Nephron progenitor cell (in vitro differentiated cells): ENCODE measurements around the gene GBX2.

ENCODE experiments used
- DNase-seq: peaks from one replicate; pipeline ENCODE4 v3.0.0; 2021
- H3K27ac Mint-ChIP-seq: 2 replicates; pipeline ENCODE4 v1.8.0; 2021; ENCODE audit warnings: mild to moderate bottlenecking, moderate library complexity, mixed read lengths
- H3K27me3 Mint-ChIP-seq: 2 replicates; pipeline ENCODE4 v1.8.0; 2021; ENCODE audit warnings: mild to moderate bottlenecking, low read depth, mixed read lengths; ENCODE audit not compliant: poor library complexity
- H3K36me3 Mint-ChIP-seq: 2 replicates; pipeline ENCODE4 v1.8.0; 2021; ENCODE audit warnings: low read depth, mixed read lengths
- H3K4me1 Mint-ChIP-seq: 2 replicates; pipeline ENCODE4 v1.8.0; 2021; ENCODE audit warnings: mixed read lengths
- H3K4me3 Mint-ChIP-seq: 2 replicates; pipeline ENCODE4 v1.8.0; 2021; ENCODE audit warnings: mild to moderate bottlenecking, moderate library complexity, mixed read lengths
- H3K9me3 Mint-ChIP-seq: 2 replicates; pipeline ENCODE4 v1.8.0; 2021; ENCODE audit warnings: mild to moderate bottlenecking, moderate library complexity, mixed read lengths
- TF ChIP-seq, protein P1 (sequence below): fragments of 200-600 bp; sonication (generic); IDR thresholded peaks from 2 replicates; pipeline ENCODE4 v1.5.0; 2021; ENCODE audit warnings: antibody characterized with exemption

The GBX2 gene

DNA sequence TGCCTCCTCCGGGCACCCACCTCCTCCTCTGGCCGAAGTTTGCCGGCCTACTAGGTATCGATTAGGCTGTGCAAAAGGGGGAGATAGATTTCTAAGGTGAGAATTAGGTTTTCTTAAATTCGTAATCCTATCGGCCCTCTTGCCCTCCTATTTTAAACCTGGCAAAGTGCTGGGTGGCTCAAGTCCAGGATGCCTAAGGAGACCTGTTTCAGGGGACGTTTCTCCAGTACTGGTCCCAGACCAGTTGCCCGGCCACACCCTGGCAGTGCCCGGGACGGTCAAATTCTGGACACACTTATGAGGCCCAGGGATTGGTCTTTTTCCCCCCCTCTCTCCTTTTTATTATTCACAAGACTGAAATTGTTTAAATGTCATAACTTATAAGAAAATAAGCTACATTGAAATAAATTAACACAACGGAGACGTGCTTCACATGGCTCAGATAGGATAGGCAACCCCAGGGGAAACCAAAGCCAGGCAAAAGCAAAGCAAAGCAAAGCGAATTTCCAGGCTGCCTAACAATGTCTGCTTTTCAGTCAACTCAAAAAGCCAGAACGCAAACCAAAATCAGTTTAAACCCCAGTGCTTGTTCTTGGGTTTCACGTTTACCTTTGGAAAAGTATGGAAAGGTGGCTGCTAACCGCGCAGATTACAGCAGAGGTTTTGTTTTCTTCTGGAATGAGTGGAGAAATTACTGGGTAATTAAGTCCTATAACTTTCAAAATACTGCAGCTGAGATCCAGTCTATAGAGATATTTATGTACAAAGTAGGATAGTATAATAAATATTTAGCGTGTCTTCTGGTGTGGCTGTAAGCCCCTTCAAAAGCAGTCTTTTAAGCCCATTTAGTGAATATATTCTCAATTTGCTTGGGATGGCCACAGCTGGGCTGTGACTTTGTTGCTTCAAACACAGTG lies 3.0 kb downstream of the GBX2 start:
- Mint-ChIP-seq H3K4me1 (peaks cover 66% of the 10 kb centered on the region), H3K9me3 (no peaks in the 10 kb centered on the region), H3K4me3 (peak overlapping the region; percentile 82), H3K36me3 (no peaks in the 10 kb centered on the region), H3K27ac (peak overlapping the region; percentile 33), H3K27me3 (peaks cover 54% of the 10 kb centered on the region)
- DNase-seq = no peak
- TF ChIP-seq, protein P1, sequence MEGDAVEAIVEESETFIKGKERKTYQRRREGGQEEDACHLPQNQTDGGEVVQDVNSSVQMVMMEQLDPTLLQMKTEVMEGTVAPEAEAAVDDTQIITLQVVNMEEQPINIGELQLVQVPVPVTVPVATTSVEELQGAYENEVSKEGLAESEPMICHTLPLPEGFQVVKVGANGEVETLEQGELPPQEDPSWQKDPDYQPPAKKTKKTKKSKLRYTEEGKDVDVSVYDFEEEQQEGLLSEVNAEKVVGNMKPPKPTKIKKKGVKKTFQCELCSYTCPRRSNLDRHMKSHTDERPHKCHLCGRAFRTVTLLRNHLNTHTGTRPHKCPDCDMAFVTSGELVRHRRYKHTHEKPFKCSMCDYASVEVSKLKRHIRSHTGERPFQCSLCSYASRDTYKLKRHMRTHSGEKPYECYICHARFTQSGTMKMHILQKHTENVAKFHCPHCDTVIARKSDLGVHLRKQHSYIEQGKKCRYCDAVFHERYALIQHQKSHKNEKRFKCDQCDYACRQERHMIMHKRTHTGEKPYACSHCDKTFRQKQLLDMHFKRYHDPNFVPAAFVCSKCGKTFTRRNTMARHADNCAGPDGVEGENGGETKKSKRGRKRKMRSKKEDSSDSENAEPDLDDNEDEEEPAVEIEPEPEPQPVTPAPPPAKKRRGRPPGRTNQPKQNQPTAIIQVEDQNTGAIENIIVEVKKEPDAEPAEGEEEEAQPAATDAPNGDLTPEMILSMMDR = no peak

DNA sequence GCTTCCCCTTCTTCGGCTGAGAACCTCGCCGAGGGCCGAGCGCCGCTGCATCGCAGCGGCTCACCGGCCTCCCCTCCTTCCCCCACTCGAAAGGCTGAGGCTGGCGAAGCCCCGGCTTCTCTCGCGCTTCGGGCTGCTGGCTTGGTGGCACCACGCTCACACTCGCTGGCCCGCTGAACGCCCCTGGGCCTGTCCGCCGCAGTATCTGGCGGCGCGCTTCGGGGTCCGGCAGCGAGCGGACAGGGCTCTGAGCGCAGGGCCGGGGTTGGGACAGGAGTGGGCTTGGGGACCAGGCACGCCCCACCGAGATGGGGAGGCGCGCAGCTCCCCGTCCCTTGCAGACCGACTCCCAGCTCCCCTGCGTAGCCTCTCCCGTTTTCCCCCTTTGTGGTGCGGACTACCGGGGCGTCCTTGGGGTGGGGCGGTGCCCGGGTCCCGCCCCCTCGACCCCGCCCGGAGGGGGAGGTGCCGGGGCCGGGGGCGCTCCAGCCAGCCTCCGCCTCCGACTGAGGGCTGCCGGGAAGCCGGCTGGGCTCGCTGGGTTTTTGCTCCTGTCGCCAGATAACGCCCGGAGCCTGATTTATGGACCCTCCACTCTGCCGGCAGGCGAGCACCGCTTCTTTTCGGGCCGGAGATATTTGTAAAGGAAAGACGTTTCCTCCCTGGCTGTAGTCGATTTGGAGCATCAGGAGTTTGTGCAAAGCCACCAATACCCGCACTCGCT lies 3.8 kb downstream of the GBX2 start:
- TF ChIP-seq, protein P1 = no peak
- Mint-ChIP-seq H3K4me1 (peaks cover 59% of the 10 kb centered on the region), H3K4me3 (peak overlapping the region; percentile 82), H3K9me3 (no peaks in the 10 kb centered on the region), H3K27ac (peak overlapping the region; percentile 33), H3K36me3 (no peaks in the 10 kb centered on the region), H3K27me3 (peaks cover 53% of the 10 kb centered on the region)
- DNase-seq = peak; percentile 78

DNA sequence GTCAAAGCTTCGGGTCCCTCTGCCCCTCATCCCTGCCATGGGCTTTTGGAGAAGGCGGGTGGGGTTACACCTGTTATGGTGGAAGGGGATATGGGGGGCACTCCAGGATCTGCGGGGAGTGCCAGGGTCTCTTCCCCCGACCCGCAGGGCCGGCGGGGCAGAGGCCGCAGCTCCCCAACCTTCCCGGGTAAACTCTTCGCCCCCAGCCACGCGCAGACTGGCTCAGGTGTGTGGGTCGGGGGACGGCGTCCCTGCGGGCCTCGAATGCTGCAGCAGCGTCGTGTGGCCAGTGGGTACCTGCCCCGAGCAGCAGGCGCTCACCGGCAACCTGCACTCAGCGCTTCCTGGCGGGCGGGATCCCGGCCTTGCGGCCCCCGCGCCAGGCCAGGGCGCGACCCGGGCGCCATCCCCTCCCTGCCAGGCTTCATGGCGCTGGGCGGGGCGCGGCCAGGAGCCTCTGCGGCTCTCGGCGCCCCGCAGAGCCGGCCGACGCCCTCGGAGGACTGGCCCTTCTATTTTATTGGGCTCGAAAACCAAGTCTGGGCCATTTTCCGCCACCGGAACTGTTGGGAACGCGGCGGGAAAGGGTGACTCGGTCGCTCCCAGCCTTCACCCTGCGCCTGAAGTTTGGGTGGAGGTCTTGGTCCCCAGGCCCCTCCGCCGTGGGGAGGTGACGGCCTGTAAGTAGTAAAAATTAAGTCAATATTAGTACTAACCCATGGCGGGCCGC lies 4.5 kb downstream of the GBX2 start:
- H3K9me3 Mint-ChIP-seq = no peaks in the 10 kb centered on the region
- peaks cover 53% of the 10 kb centered on the region for H3K27me3 Mint-ChIP-seq
- TF ChIP-seq, protein P1 = no peak
- DNase-seq = no peak
- peak overlapping the region; percentile 82 for H3K4me3 Mint-ChIP-seq
- H3K36me3 Mint-ChIP-seq = no peaks in the 10 kb centered on the region
- H3K27ac Mint-ChIP-seq = no peak overlapping the region
- peaks cover 61% of the 10 kb centered on the region for H3K4me1 Mint-ChIP-seq

- H3K4me1 Mint-ChIP-seq = peaks cover 65% of the 10 kb centered on the region
- DNase-seq = peak; percentile 39
- H3K27ac Mint-ChIP-seq = no peak overlapping the region
These were observed 5.2 kb downstream of the GBX2 start for GRCh38 chr2:236162882-236163470.

More at GRCh38 chr2:236162882-236163470, 5.2 kb downstream of the GBX2 start:
- TF ChIP-seq, protein P1 = no peak
- Mint-ChIP-seq H3K4me3 (peak overlapping the region; percentile 58), H3K36me3 (no peaks in the 10 kb centered on the region), H3K27me3 (peaks cover 59% of the 10 kb centered on the region), H3K9me3 (no peaks in the 10 kb centered on the region)
